PFSK-1 (cell line): ENCODE data around the gene TMBIM4.

ENCODE experiments used
- FOXP2 ChIP-seq: optimal IDR thresholded peaks from 2 replicates; pipeline ENCODE3; 2011; ENCODE audit warnings: borderline replicate concordance, control low read depth, inconsistent platforms; ENCODE audit not compliant: insufficient read depth; ENCODE audit errors: extremely low read length, extremely low read depth
- POLR2AphosphoS5 ChIP-seq: IDR thresholded peaks from 2 replicates; pipeline ENCODE4 v1.6.1; 2012; ENCODE audit warnings: low read depth, mild to moderate bottlenecking, control low read depth, low read length, moderate library complexity
- SIN3A ChIP-seq: IDR thresholded peaks from 2 replicates; pipeline ENCODE4 v1.6.1; 2012; ENCODE audit warnings: mild to moderate bottlenecking, low read length, moderate library complexity, borderline replicate concordance; ENCODE audit not compliant: insufficient read depth
- TAF1 ChIP-seq: IDR thresholded peaks from 2 replicates; pipeline ENCODE4 v1.6.1; 2012; ENCODE audit warnings: low read length, control low read depth, borderline replicate concordance; ENCODE audit not compliant: insufficient read depth
- TF ChIP-seq, protein P1 (sequence below), 2 experiments: IDR thresholded peaks; 2 replicates each; pipeline versions ENCODE4 v1.6.1 to v1.8.0; 2011 to 2012; ENCODE audit warnings: low read depth in 2 of 2, low read length in 2 of 2, control low read depth in 1 of 2, inconsistent platforms in 1 of 2, mild to moderate bottlenecking in 1 of 2, moderate library complexity in 1 of 2; ENCODE audit not compliant: insufficient read depth in 1 of 2

The TMBIM4 gene

GRCh38 chr12:66149702-66150398 lies 19.9 kb downstream of the TMBIM4 start:
- TF ChIP-seq POLR2AphosphoS5 (no peak), TAF1 (no peak), SIN3A (no peak), FOXP2 (no peak)
- TF ChIP-seq, protein P1, sequence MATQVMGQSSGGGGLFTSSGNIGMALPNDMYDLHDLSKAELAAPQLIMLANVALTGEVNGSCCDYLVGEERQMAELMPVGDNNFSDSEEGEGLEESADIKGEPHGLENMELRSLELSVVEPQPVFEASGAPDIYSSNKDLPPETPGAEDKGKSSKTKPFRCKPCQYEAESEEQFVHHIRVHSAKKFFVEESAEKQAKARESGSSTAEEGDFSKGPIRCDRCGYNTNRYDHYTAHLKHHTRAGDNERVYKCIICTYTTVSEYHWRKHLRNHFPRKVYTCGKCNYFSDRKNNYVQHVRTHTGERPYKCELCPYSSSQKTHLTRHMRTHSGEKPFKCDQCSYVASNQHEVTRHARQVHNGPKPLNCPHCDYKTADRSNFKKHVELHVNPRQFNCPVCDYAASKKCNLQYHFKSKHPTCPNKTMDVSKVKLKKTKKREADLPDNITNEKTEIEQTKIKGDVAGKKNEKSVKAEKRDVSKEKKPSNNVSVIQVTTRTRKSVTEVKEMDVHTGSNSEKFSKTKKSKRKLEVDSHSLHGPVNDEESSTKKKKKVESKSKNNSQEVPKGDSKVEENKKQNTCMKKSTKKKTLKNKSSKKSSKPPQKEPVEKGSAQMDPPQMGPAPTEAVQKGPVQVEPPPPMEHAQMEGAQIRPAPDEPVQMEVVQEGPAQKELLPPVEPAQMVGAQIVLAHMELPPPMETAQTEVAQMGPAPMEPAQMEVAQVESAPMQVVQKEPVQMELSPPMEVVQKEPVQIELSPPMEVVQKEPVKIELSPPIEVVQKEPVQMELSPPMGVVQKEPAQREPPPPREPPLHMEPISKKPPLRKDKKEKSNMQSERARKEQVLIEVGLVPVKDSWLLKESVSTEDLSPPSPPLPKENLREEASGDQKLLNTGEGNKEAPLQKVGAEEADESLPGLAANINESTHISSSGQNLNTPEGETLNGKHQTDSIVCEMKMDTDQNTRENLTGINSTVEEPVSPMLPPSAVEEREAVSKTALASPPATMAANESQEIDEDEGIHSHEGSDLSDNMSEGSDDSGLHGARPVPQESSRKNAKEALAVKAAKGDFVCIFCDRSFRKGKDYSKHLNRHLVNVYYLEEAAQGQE (IDR thresholded peaks at IDR 0.05; ENCODE audit: insufficient read depth in 1 of 2, low read depth in 2 of 2, low read length in 2 of 2) = no peak

- TF ChIP-seq TAF1 (no peak), FOXP2 (no peak), SIN3A (no peak), POLR2AphosphoS5 (no peak)
- TF ChIP-seq, protein P1 (IDR thresholded peaks at IDR 0.05; ENCODE audit: insufficient read depth in 1 of 2, low read depth in 2 of 2, low read length in 2 of 2) = no peak
Observed at GRCh38 chr12:66144791-66145754, 24.7 kb downstream of the TMBIM4 start.

DNA sequence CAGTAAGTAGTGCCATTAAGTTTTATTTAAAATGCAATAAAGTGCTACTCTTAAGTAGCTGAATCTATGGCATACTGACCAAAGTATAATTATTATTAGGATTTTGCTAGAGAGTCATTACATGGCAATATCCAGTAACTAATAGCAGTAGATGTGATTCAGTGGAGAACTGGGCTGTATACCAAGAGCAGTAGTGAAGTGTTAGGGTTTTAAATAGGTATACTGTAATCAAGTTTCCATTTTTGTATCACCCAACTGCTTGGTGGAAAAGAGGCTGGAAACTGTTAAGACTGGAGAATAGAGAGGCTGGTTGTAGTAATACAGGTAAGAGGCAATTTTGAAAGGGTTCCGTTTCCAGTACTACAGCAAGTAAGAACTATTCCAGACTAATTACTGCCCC lies 25.9 kb downstream of the TMBIM4 start:
- TF ChIP-seq FOXP2 = no peak
- no peak for TF ChIP-seq SIN3A
- TF ChIP-seq, protein P1 (IDR thresholded peaks at IDR 0.05; ENCODE audit: insufficient read depth in 1 of 2, low read depth in 2 of 2, low read length in 2 of 2) = no peak
- TF ChIP-seq TAF1 = no peak
- no peak for TF ChIP-seq POLR2AphosphoS5

GRCh38 chr12:66142826-66143225 lies 27.0 kb downstream of the TMBIM4 start:
- no peak for TF ChIP-seq FOXP2
- no peak for TF ChIP-seq TAF1
- TF ChIP-seq, protein P1 (IDR thresholded peaks at IDR 0.05; ENCODE audit: insufficient read depth in 1 of 2, low read depth in 2 of 2, low read length in 2 of 2) = no peak
- TF ChIP-seq SIN3A = no peak
- no peak for TF ChIP-seq POLR2AphosphoS5
